HG03095 (cell line): ENCODE results near the gene DNAH9.
"Not testable (repeated sequence)": the region's sequence is repeated elsewhere in the genome, so short reads cannot be mapped to it uniquely, and the experiment has no call there.

Source experiments
- ATAC-seq: cut with Tn5 transposase; IDR thresholded peaks from one replicate; pipeline ENCODE4 v1.9.1; 2021; ENCODE audit warnings: moderate library complexity; ENCODE audit not compliant: unreplicated experiment

The DNAH9 gene

GRCh38 chr17:11900041-11900476 is 301.8 kb downstream of the DNAH9 start:
- no peak for ATAC-seq

GRCh38 chr17:11900655-11901054 is 302.4 kb downstream of the DNAH9 start:
- no peak for ATAC-seq

GRCh38 chr17:11901931-11902330 is 303.7 kb downstream of the DNAH9 start:
- ATAC-seq: no peak

- ATAC-seq: no peak
Observed at GRCh38 chr17:11908711-11909146, 310.5 kb downstream of the DNAH9 start.

GRCh38 chr17:11909348-11909747 is 311.1 kb downstream of the DNAH9 start:
- ATAC-seq: no peak

- ATAC-seq: no peak
Observed at GRCh38 chr17:11916091-11916490, 317.8 kb downstream of the DNAH9 start.

- ATAC-seq: no peak
Observed at GRCh38 chr17:11917415-11917814, 319.1 kb downstream of the DNAH9 start.

- ATAC-seq: no peak
Observed at GRCh38 chr17:11921296-11921695, 323.0 kb downstream of the DNAH9 start.

- ATAC-seq: no peak
Observed at GRCh38 chr17:11922638-11923037, 324.4 kb downstream of the DNAH9 start.

GRCh38 chr17:11924076-11924475 is 325.8 kb downstream of the DNAH9 start:
- ATAC-seq: no peak

- no peak for ATAC-seq
Observed at GRCh38 chr17:11925262-11926021, 327.2 kb downstream of the DNAH9 start.

- no peak for ATAC-seq
Observed at GRCh38 chr17:11928436-11928835, 330.2 kb downstream of the DNAH9 start.

GRCh38 chr17:11932337-11932898 is 334.1 kb downstream of the DNAH9 start:
- no peak for ATAC-seq

GRCh38 chr17:11935734-11936406 is 337.6 kb downstream of the DNAH9 start:
- ATAC-seq: no peak

- ATAC-seq: no peak
Observed at GRCh38 chr17:11940904-11941303, 342.6 kb downstream of the DNAH9 start.

GRCh38 chr17:11943086-11943485 is 344.8 kb downstream of the DNAH9 start:
- not testable (repeated sequence) for ATAC-seq

- ATAC-seq: no peak
Observed at GRCh38 chr17:11943759-11944347, 345.6 kb downstream of the DNAH9 start.

- ATAC-seq: no peak
Observed at GRCh38 chr17:11944587-11944986, 346.3 kb downstream of the DNAH9 start.

GRCh38 chr17:11948789-11949188 is 350.5 kb downstream of the DNAH9 start:
- ATAC-seq: no peak

- ATAC-seq: not testable (repeated sequence)
Observed at GRCh38 chr17:11949571-11949970, 351.3 kb downstream of the DNAH9 start.

- no peak for ATAC-seq
Observed at GRCh38 chr17:11950771-11951519, 352.7 kb downstream of the DNAH9 start.
